Measurements from ENCODE around the gene CUX1.
A peak's percentile ranks its signal among the peaks of the same experiment; 100 is the strongest.
"Not testable (repeated sequence)": the region's sequence is repeated elsewhere in the genome, so short reads cannot be mapped to it uniquely, and the experiment has no call there.

CUX1 gene

GRCh38 chr7:101803203-101804087, 14.0 kb upstream of the CUX1 start:
- no peak for DNase-seq (ENCODE audit: low spot score)

GRCh38 chr7:101804088-101804963, 13.1 kb upstream of the CUX1 start:
- peak; percentile 22 for DNase-seq (ENCODE audit: low spot score)

- DNase-seq (ENCODE audit: low spot score) = peak; percentile 16
Observed at GRCh38 chr7:101804967-101805366, 12.5 kb upstream of the CUX1 start.

- DNase-seq (ENCODE audit: low spot score) = no peak
Observed at GRCh38 chr7:101812595-101812994, 4.8 kb upstream of the CUX1 start.

- no peak for DNase-seq (ENCODE audit: low spot score)
Observed at GRCh38 chr7:101813402-101814019, 3.9 kb upstream of the CUX1 start.

- DNase-seq (ENCODE audit: low spot score) = peak; percentile 40
Observed at GRCh38 chr7:101814081-101814990, 3.1 kb upstream of the CUX1 start.

GRCh38 chr7:101814991-101815825, 2.2 kb upstream of the CUX1 start:
- DNase-seq (ENCODE audit: low spot score) = peak; percentile 57

GRCh38 chr7:101815826-101816594, 1.4 kb upstream of the CUX1 start:
- peak; percentile 71 for DNase-seq (ENCODE audit: low spot score)

- DNase-seq (ENCODE audit: low spot score) = no peak
Observed at GRCh38 chr7:101816595-101817470, 593 bp upstream of the CUX1 start.

- DNase-seq (ENCODE audit: low spot score) = no peak
Observed at GRCh38 chr7:101818287-101819071, 1.1 kb downstream of the CUX1 start.

- DNase-seq (ENCODE audit: low spot score) = no peak
Observed at GRCh38 chr7:101819183-101819582, 1.8 kb downstream of the CUX1 start.

- no peak for DNase-seq (ENCODE audit: low spot score)
Observed at GRCh38 chr7:101819913-101820522, 2.6 kb downstream of the CUX1 start.

GRCh38 chr7:101820703-101821102, 3.3 kb downstream of the CUX1 start:
- no peak for DNase-seq (ENCODE audit: low spot score)

- not testable (repeated sequence) for DNase-seq (ENCODE audit: low spot score)
Observed at GRCh38 chr7:101822632-101823031, 5.2 kb downstream of the CUX1 start.

GRCh38 chr7:101823096-101823495, 5.7 kb downstream of the CUX1 start:
- DNase-seq (ENCODE audit: low spot score) = no peak

GRCh38 chr7:101823596-101823995, 6.2 kb downstream of the CUX1 start:
- DNase-seq (ENCODE audit: low spot score) = no peak

- DNase-seq (ENCODE audit: low spot score) = no peak
Observed at GRCh38 chr7:101824440-101824839, 7.0 kb downstream of the CUX1 start.

All from CD4-positive, alpha-beta T cell treated with Interleukin-2 at 100 ng/mL for 4 hours (primary cell).